Measurements from ENCODE around the gene CARHSP1. TPM values are rescaled to one million over a fixed set of nuclear protein-coding genes. Genes with fewer than 3 reads are reported as not detected.
"Not testable (repeated sequence)": the region's sequence is repeated elsewhere in the genome, so short reads cannot be mapped to it uniquely, and the experiment has no call there.

CARHSP1 gene
- polyA plus RNA-seq, 1 donor, result 68.5 TPM

GRCh38 chr16:8894736-8895334 is 26.0 kb upstream of the CARHSP1 start:
- no peak for DNase-seq

- no peak for DNase-seq
These were observed 25.3 kb upstream of the CARHSP1 start for GRCh38 chr16:8893976-8894690.

- no peak for DNase-seq
These were observed 24.6 kb upstream of the CARHSP1 start for GRCh38 chr16:8893426-8893825.

- no peak for DNase-seq
These were observed 23.3 kb upstream of the CARHSP1 start for GRCh38 chr16:8892101-8892575.

- DNase-seq, result no peak
These were observed 21.7 kb upstream of the CARHSP1 start for GRCh38 chr16:8890549-8890921.

GRCh38 chr16:8889893-8890548 is 21.2 kb upstream of the CARHSP1 start:
- no peak for DNase-seq

- DNase-seq, result no peak
These were observed 20.4 kb upstream of the CARHSP1 start for GRCh38 chr16:8888951-8889892.

GRCh38 chr16:8887952-8888560 is 19.2 kb upstream of the CARHSP1 start:
- DNase-seq, result no peak

- DNase-seq, result no peak
These were observed 18.6 kb upstream of the CARHSP1 start for GRCh38 chr16:8887431-8887765.

GRCh38 chr16:8886593-8887430 is 18.0 kb upstream of the CARHSP1 start:
- no peak for DNase-seq

- no peak for DNase-seq
These were observed 17.1 kb upstream of the CARHSP1 start for GRCh38 chr16:8885674-8886592.

- DNase-seq, result no peak
These were observed 14.0 kb upstream of the CARHSP1 start for GRCh38 chr16:8882725-8883377.

- no peak for DNase-seq
These were observed 13.3 kb upstream of the CARHSP1 start, which contains the start of gene LITAFD for GRCh38 chr16:8882041-8882617. LITAFD (plus strand) TSS chr16:8882351; CDS start chr16:8884356, 2,005 bp downstream.

GRCh38 chr16:8880839-8881510 is 12.2 kb upstream of the CARHSP1 start:
- no peak for DNase-seq

GRCh38 chr16:8878523-8878911 is 9.7 kb upstream of the CARHSP1 start:
- no peak for DNase-seq

- DNase-seq, result no peak
These were observed 9.2 kb upstream of the CARHSP1 start for GRCh38 chr16:8877894-8878522.

GRCh38 chr16:8875317-8875716 is 6.5 kb upstream of the CARHSP1 start:
- not testable (repeated sequence) for DNase-seq

GRCh38 chr16:8874388-8874787 is 5.6 kb upstream of the CARHSP1 start:
- no peak for DNase-seq

Measured in left kidney (tissue), 2 donors.